GM21717 (cell line): ENCODE data around the gene NTM.

Experiments used
- ATAC-seq: cut with Tn5 transposase; IDR thresholded peaks from one replicate; pipeline ENCODE4 v1.9.1; 2021; ENCODE audit warnings: mild to moderate bottlenecking, moderate library complexity; ENCODE audit not compliant: unreplicated experiment

Gene NTM

DNA sequence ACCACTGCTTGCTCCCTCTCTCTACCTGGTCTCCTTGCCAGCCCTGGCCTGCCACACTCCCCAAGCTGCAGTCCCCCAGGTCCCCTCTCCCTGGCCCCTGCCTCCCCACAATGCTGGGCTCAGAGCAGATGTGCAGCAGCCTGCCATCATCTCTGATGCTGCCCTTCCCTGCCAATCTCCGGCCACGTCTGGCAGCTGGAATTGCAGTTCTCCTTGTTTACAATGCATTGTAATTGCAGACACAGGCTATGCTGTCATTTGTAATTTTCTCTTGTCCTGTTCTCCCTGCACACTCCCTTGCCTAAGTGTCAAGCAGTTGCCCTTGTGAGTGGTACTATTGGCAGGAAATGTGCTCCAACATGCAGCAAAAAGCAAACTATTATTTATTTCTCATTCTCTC, 222.3 kb downstream of the NTM start:
- no peak for ATAC-seq

DNA sequence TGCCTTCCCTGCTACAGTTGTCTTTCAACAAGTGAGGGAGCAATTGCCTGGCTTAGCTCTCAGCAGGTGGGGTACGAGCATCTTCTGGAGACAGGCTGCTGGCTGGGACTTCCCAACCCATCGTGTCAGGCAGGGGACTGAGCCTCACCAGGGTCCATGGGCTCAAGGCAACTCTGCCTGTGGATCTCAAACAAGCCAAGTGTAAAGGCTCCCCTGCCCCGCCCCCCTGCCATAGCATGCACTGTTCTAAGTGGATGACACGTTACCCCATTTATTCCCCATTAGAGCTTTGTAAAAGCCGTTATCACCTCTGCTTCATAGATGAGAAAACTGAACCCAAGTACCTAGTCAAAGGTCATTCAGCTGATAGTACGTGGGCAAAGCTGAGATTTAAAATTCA, 222.9 kb downstream of the NTM start:
- ATAC-seq, result no peak

DNA sequence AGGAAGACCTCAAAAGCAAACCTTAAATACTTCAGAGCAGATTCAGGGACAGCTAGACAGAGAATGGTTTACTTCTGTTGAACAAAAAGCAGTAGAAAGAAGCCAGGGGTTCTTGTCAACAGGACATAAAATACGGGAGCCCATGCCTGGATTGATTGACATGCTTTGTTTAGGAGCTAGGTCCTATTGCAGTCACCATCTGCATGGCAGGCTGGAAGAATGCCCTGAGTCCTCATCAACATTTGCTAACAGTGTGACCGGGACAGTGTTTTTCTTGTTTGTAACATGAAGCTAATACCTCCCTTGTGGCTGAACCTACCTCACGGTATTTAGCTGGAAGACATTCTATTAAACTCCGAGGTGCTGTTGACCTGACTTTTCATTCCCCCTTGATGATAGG, 225.4 kb downstream of the NTM start:
- no peak for ATAC-seq

DNA sequence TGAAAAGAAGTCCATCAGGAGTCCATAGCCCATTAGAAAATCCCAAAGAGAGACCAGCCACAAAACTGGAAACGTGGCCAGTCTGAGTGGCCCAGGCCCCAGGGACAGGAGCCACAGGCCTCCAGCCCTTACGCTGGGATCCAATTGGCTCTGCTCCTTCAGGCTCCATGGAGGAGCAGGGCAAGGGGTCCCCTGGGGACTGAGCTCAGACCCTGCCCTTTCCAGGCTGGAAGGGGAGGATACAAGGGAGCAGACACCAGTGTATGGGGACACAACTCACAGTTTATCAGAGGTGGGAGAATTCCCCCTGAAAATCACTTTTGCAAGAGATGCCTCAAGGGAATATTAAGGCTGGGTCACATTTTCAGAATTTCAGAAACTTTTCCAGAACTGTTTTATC, 227.5 kb downstream of the NTM start:
- no peak for ATAC-seq

DNA sequence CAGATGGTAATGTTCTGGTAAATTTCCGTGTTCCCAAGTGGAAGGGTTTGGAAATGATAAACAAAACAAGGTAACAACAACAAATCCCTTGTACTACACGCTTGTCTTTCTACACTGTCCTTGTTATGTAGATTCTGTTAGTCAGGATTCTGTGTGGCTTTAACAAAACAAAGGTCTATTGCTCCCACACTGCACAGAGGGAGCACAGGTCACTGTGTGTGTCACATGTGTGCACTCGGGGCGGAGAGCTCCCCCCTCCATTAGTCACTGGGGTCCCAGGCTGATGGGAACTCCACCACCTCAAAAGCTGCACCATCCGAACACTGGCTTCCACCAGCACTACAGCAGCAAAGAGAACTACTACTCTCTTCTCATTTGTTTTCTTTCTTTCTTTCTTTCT, 227.9 kb downstream of the NTM start:
- ATAC-seq, result no peak

DNA sequence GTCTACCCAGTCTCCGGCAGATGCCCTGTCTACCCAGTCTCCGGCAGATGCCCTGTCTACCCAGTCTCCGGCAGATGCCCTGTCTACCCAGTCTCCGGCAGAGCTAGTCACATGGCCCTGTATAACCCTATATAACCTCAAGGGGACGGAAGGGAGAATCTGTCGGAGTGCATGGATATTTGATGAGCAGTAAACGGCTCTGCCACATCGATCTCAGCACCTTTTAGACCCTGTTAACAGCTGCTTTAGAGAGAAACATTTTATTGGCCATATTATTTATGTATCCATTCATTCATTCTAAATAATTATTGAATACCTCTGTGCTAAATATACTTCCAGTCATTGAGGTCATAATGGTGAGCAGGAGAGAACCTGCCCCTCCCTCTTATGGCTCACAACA, 228.9 kb downstream of the NTM start:
- no peak for ATAC-seq

DNA sequence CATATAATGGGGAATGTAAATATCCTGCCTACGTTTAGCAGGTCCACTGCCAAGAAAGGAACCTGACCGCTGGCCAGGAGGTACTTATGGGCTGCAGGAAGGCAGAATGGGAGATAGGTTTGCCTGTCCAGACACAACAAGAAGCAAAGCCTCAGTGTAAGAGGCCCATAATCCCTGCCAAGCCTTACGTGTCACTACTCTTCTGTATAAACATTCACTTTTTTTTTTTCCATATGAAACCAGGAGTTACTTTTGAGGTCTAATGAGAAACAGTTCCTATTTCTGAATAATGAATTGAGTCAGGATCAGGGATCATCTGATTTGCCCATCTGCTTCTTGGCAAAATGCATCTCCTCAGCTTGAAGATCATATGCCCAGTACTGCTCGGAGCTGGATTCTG, 230.2 kb downstream of the NTM start:
- ATAC-seq, result no peak

DNA sequence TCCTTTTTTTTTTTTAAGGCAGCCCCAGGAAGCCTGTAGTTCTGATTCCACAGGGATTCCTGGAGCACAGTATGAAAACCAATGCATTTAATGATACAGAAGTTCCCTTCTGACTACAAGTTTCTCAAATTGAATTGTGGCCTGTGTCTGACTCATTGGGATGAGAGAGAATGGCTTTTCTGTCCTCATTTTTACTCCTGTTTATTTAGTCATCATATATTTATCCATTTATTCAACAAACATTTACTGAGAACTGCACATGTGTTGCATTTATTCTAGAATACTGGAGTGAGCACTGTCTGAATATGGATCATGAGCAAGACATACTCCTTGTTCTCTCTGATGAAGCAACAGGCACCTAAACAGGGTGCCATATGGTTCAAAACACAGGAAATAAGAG, 231.2 kb downstream of the NTM start:
- ATAC-seq, result no peak

DNA sequence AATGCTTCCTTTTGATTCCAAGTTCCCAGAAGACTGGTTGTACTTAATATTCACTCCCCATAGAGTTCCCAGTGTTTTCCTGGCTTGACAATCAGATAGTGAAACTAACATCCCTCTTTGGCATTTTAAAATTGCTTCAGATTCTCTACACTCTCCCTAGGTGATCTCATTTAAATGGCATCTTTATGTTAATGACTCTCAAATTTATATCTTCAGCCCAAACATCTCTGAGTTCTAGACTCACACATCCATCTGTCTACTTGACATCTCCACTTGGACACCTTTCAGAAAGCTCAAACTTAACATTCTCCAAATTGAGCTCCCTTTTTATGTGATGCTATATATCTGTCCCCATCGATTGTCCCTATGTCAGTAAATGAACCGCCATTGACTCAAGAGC, 232.0 kb downstream of the NTM start:
- no peak for ATAC-seq

DNA sequence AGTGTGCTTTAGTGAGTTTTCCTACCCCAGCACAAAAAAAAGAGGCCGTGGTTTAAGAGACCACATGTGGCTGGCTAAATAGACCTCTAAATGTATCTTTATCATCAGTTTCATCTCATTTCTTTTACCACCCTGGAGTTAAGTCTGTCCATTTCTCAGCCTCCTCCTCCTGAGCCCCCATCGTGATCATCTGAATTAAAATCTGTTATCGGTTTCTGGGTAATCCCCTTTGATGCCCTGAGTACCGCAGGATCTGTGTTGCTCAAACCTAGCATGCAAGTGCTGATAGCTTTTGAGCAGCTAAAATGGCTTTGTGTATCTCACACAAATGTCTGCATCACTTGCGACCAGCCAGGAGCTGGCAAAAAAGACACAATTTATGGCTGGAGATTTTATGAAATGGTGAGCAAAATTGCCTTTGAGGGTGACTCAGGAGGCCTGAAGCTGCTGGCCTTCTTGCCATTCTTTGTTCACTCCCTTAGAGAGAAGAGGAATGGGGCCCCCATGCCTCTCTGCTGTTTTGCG, 236.5 kb downstream of the NTM start:
- no peak for ATAC-seq

DNA sequence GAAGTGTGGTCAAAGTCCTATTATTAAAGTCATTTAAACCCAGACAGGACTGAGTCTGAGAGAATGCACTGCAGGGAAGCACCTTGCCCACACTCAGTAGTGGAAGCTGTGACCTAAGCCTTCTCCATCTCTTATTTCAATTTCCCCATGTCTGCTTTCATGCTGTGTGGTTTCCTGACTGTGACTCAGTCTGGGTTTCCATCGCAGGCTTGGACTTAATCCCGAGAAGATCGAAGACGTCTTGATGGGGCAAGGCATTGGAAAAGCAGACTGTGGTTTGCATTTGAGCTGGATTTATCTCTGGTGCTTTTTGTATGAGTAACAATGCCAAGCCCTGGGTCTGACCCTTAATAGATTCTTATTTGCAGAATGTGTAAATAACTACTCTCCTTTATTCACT, 238.9 kb downstream of the NTM start:
- no peak for ATAC-seq

DNA sequence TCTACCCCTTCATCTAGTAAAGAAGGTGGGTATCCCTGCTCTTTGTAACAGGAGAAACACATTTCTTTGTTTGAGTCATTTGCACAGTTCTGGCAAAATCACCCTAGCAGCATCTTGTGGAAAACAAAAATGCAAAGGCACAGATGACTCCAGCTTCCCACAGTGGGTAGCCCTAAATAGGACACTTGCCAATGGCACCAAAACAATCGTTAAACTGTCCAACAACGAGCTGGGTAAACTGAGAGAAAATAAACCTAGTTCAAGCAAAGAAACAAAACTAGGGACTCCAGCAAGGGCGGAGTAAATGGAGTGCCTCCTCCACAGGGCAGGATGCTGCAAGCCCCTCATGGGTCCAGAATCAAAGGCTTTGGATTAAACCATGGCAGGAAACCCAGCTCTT, 239.5 kb downstream of the NTM start:
- no peak for ATAC-seq

DNA sequence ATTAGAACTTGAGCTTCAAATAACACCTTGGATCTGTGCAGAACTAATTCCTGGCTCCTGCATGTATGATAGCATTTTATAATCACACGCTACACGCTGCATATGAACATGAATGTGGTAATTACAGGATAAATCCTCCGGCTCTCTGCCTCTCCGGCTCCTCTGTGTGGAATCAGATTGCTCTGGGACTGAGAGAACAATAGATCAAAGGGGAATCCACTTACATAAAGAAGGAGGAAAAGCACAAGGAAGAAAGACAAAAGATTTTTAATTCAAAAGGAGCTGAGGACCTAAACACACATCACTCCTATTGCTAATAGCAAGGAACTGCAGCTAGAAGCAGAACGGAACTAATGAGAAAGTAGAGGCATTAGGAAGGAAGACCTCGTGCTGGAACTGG, 240.9 kb downstream of the NTM start:
- no peak for ATAC-seq

DNA sequence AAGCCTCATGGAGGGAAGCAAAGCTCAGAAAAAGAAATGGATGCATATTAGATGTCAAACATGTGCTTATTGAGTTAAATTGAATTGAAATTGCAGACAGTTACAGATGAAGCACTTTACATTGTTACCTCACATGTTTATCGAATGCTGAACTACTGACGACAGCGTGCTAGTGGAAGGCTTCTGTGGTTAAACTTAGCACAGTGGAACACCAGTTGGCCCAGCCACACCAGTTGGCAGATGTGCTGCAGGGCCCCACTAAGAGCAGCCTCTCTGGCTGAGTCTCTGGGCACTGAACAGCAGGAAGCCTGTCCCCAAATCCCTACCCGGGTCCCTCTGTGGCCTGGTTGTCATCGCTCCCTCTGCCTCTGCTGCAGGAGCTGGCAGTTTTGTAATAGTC, 242.1 kb downstream of the NTM start:
- ATAC-seq, result no peak

DNA sequence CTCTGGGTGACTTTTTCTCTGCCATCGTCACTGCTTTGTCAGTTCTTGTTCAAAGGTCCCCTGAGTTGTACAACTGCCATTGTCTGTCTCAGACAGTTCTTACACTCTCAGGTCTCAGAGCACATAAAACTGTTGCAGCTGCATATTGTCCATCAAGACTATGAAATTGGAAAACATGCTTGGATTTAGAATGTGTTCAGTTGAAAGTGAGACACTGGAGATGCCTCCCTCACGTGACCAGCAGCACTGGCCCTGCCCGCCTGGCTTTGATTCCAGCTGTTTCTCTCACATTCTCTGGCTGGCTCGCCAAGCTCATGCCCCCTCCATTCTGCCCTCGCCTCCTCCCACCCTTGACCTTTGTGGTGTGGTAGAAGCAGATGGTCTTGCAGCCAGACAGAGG, 244.2 kb downstream of the NTM start:
- no peak for ATAC-seq

DNA sequence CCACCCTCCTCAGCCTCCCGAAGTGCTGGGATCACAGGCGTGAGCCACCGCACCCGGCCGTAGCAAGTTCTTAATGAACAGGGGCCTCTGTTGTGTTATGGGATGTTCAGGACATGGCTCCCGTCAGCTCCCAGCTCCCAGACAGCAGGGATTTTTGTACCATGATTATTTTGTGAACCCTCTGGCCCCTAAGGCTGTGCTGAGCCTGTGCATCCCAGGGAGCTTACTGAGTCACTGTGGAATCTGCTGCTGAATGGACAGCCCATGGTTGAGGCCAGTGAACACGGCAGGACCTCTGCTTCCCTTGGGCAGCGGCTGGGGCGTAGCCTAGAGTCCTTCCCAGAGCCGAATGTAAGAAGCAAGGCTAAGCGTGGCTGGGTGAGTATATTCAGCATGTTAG, 245.2 kb downstream of the NTM start:
- no peak for ATAC-seq

DNA sequence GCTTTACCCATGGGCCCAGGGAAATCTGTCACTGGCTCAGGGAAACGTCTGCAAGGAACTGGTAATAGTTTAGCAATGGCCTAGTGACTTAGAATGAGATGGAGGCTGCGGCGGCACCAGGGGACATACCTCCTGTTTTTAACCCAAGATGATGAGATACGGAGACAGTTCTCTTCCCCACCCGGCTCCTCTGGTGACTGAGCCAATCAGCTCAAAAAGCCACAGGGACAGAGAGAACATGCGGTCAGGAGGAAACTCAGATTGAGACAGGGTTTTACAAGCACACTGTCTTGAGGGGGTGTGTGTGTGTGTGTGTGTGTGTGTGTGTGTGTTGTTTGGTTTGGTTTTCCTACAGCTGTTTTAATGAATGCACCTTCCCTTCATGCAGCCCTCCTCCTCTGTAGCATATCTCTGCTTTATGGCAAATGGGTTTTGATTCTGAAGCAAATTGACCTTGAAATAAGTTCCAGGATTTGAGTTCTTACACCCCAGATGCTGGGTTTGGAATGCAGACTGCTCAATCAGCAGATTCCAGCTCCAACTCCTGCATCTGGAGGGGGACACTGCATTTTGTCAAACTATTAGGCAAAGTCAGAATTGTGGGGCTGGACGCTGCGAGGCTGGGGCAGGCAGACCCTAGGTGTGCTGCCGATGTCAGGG, 246.2 kb downstream of the NTM start:
- ATAC-seq, result no peak

DNA sequence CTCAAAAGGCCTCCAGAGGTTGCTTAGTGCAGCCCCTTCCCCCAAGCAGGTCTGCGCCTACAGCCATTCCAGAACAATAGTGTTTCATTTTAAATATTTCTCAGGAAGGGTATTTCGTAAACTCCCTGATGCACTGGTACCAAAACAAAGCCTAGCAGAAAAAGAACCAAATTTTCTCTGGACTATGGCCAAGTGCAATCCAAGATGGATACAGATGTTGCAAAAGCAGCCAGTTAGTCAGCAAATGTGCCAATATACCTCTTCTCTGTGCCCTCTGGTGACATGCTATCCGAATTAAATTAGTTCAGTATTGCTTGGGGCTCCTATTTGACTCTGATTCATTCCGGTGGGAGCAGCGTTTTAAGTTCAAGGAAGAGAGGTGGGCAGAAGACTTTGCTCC, 247.8 kb downstream of the NTM start:
- no peak for ATAC-seq

DNA sequence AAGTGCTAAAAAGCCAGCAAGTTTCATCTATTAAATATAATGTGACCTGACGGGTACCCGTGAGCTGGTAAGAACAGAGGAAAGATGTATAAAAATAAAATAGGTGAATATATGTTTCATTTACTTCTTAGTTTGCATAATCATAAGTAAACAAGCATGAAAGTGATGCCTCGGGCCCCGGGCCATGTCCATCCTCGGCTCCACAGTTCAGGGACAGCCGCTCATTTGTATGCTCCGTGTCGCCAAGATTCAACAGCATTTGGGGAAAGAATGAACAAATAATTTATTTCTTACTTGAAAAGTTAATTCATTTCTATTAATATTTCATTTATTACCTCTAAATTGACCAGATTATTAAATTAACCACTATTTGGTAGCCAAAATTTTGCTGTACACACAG, 251.8 kb downstream of the NTM start:
- no peak for ATAC-seq

DNA sequence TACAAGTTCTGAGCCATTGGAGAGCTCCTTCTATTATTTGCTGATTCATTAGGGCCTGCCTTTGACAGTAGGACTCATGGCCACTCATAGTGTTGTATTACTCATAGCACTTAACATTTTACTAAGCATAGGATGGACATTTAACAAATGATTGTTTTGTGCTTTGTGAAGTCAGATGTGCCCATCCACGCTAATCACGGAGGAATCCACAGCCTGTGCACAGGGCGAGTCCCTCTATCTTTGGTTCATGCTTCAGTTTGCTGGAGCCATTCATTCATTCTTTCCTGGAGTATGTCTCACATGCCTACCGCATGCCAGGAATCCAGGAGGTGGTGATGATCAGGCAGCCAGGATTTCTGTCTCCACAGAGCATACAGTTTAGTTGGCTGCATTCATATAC, 254.1 kb downstream of the NTM start:
- ATAC-seq, result no peak

DNA sequence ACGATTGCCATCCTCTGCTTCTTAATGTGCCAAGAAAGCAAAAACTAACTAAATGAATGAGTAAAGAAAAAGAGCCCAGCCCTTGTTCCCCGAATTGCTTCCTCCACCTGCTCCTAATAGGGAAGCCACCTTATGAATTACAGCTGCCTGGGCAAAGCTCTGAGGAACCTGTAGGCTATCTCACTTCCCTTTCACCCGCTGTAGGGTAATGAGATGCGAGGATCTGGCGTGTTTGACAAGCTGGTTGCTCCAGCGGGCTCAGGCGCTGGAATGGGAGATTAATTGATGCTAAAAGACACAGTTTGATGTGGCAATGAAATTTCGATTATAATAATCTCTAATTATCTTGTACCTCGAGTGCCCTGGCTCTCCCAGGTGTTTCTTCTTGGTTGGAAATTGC, 256.4 kb downstream of the NTM start:
- no peak for ATAC-seq

DNA sequence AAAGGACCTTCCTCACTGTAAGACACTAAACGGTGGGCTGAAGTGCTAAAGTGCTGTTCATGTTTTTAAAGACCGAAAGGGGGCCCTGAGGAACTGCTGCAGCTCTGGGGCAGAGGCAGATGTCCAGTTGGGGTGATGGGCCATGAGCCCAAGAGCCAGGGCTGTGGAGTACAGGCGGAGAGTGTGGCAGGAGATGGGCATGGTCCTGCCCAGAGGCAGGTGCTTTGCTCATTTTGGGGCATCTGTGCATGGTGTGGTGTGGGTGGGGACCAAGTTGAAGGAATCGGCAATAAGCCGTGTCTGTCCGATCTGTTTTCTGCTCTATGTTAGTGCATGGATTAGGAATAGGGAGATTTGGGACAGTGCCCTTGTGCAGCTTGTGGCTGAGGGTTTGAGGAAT, 258.3 kb downstream of the NTM start:
- no peak for ATAC-seq

DNA sequence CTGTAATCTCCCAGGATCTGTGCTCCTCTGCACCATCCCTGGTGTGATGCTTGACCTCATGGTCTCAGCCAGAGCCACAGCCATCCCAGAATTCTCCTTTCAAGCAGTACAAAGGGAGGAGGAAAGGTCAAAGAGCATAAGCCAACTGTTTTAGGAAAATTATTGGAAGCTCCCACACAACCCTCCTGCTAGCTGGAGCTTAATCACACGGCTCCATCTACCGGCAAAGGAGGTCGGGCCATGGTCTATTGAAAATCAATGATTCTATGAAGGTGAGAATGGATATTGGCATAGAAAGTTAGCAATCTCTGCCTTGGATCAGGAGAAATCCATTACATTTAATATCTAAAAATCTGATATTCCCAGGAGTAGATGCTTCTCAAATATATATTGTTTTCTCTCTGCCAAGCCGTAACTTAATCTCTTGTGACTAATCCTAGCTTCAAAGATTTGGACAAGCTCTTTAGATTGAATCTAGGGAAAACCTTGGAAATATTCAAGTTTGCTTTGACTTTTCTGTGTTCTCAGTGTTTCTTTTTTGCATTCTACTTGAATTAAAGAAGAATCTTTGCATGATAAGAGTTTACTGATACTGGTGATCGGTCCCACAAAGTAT, 259.6 kb downstream of the NTM start:
- no peak for ATAC-seq
